HG03378 (cell line): ENCODE data around the gene RNASE11.
"Not testable (repeated sequence)": the region's sequence is repeated elsewhere in the genome, so short reads cannot be mapped to it uniquely, and the experiment has no call there.

Experiments
- ATAC-seq: cut with Tn5 transposase; IDR thresholded peaks from one replicate; pipeline ENCODE4 v1.9.1; 2021; ENCODE audit warnings: mild to moderate bottlenecking, moderate library complexity; ENCODE audit not compliant: unreplicated experiment

RNASE11 gene

GRCh38 chr14:20587489-20588154 lies at the start of gene RNASE11:
TSS of gene RNASE11 (minus strand) at chr14:20588001.
- ATAC-seq, result no peak

DNA sequence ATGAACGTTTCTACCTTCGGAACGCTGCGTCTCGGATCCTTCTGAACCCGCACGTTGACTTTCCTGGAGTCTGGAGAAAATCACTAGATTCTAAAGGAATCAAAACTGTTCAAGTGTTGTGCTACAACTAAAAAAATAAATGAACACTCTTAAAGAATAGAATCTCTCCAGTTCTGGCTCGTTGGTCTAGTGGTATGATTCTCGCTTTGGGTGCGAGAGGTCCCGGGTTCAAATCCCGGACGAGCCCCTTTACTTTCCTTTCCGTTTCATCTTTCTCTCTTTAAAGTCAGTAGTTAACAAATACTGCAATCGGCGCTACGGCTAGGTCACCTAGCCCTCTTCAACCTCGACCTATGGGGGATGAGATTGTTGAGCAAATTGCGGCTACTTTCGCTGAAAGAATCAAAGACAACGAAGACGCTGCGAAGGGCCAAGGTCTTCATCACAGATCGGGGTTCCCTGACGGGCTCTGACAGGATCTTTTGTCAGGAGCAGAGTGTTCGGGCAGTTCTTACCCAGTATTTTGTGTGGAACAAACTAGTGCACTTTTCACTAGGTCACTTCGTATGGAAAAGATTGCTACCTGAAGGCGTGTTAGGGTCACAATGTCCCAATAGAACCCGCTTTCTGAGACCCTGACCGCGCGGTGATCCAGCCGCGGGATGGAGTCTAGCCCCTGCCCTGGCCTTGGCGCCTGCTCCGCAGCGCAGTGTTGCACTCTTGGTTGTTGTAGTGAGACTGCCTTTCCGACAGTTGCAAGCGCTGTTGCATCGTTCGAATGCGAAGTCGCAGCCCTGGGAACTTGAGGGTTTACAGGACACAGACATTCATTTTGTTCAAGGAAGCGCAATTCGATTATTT lies 45.3 kb upstream of the RNASE11 start:
- peak; percentile 52 for ATAC-seq

DNA sequence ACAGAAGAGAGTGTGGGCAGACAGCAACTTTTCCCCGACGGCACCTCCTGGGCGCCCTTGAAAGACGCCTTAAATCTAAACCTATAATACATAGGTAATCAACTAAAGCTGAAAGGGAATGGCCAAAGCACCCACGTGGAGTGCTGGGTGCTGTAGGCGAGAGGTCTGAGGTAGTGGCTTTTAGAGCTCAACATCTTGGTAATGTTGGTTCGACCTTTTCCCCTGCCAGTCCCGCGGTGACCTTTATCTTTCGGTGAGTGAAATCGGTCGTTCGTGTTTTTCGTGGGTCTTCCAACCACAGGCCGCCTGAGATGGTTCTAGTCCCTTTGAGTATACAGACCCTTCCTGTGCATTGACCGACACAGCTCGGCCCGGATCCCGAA lies 44.6 kb upstream of the RNASE11 start:
- peak; percentile 3 for ATAC-seq

DNA sequence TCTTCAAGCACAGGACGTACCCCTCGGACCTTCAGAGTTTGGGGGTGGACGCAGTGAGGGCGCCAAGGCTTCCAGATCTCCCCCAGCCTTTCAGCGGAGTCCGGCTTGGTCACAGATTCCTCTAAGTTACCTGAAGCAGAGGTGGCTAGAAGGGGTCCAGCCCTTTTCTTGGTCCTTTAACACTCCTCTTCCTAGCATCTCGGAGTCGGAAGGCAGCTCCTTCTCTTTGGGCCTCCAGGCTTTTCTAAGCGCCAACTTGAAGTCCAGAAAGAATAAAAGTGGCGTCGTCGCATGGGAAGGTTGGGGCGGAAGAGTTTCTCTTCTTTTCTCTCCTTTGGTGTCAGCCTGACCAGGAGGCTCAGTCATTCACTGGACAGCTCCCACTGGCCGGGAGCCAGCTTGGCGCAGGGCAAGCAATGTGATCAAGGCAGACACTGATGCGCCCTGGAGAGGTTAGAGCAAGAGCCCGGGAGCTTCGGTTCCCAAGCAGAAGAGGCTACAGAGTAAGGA lies 44.1 kb upstream of the RNASE11 start:
- ATAC-seq, result no peak

- ATAC-seq, result no peak
These were observed 43.5 kb upstream of the RNASE11 start for GRCh38 chr14:20631023-20631879.

DNA sequence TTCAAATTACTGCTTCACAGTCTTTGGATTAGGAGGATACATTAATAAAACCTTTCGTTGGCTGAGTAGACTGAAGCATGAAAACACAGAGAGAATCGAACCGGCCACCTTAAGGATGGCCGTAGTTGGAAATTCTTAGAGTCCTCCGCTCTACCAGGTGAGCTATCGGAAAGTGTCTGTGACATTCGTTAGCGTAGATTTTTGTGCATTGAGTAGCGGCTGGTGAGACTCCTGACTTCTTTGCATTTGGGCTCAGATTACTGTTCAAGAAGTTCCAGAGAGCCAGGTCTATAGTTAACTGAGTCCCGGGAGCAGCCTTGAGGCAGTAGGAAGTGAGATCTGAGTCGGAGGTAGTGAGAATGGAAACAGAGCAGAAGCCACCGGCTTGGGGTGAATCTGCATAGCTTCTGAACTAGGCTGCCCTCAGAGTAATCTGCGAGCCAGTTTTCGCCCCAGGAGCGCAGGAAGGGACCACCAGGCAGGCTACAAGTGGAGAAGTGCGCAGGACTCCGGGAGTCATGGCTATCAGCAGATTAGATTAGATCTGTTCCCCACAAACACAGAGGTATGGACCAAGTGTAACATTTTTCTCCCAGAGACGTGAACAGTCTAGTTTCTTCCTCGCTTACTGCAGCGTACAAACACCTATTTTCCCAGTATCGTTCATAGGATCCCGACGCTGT lies 42.7 kb upstream of the RNASE11 start:
- peak; percentile 31 for ATAC-seq

- no peak for ATAC-seq
These were observed 40.5 kb upstream of the RNASE11 start for GRCh38 chr14:20628063-20628854.

DNA sequence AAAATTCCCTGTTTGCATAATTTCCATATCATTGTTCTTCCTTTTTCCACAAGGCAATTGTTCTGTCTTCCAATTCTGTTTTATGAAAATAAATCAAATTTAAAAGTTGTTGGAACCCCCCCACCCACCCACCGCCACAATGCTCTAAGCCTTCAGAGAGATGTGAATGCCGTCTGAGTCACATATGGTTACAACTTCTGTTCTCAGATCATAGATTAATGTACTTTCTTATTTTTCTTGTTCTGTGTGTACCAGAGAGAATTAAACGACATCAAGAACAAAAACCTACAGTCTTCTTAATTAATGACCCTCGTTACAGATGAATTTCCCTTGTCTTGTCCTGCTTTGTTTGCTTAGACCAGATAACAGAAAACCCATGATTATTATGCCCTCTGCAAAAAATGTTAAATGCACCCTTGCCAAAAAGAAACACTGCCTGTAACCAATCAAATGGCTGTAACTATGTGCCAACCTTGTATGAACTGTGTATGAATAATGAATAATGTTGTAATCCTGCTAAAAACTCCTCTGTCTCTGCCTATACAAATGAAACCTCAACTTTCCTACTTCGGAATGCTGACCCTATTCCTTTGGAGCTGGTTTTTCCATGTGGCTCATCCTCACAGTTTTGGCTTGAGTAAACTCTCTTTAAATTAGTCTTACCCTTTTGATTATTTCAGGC lies 39.7 kb upstream of the RNASE11 start:
- ATAC-seq, result no peak

GRCh38 chr14:20626274-20626673 lies 38.5 kb upstream of the RNASE11 start:
- no peak for ATAC-seq

- no peak for ATAC-seq
These were observed 36.8 kb upstream of the RNASE11 start for GRCh38 chr14:20624495-20625070.

DNA sequence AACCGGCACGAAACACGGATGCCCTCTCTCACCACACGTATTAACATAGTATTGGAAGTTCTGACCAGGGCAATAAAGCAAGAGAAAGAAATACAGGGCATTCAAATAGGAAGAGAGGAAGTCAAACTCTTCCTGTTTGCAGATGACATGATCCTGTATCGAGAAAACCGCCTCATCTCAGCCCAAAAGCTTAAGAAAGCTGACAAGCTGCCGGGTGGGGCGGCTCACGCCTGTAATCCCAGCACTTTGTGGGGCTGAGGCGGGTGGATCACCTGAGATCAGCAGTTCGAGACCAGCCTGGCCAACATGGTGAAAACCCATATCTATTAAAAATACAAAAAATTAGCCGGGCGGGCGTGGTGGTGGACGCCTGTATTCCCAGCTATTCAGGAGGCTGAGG lies 36.0 kb upstream of the RNASE11 start:
- no peak for ATAC-seq

DNA sequence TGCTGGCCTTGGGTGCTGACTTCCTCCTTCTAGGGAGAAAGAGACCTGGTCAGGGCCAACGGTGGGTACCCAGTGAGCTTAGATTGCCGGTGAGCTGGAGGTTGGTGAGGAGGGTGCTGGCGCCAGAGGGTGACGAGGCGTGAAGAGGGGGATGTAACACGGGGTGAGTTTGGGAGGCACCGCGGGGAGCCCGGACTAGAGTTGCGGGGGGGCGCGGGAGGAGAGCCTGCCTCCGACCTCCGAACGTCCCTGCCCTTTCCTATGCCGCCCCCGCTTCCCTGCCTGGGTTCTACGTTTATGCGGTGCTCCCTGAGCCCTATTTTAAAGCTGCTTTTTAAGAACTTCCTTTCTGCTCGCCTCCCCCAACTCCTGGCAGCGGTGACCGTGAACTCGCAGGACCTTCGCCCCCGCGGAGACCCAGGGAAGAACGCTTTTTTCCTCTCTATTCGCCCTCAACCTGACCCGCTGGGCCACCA lies 35.1 kb upstream of the RNASE11 start:
- ATAC-seq, result no peak

DNA sequence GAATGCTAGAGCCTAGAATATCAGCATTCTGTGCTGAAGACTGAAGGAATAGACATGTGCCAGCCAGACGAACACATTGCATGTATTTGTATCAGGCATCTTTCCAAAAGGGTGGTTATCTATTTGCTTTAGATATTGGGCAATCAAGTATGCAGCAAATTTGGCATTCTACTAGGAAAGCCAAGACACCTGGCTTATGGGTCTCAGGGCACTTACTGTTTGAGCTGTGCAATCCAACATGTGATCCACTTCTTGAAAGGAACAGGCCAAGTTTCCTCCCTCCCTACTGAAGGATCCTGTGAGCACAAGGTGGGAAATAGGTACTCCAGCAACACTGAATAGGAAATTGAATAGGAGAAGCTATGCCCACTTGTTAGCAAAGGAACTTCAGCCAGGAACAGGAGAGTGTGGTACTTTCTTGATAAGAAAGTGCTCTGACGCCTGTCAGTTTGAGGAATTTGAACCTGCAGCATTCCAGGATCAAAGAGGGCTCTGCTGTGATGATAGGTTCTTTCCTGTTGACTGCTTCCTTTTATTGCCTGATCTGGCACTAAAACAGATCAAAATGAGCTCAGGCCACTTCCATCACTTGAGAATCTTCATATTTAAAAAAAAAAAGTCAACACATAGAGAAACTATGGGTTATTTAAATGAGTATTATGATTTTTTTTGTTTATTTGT lies 33.1 kb upstream of the RNASE11 start:
- ATAC-seq, result no peak

DNA sequence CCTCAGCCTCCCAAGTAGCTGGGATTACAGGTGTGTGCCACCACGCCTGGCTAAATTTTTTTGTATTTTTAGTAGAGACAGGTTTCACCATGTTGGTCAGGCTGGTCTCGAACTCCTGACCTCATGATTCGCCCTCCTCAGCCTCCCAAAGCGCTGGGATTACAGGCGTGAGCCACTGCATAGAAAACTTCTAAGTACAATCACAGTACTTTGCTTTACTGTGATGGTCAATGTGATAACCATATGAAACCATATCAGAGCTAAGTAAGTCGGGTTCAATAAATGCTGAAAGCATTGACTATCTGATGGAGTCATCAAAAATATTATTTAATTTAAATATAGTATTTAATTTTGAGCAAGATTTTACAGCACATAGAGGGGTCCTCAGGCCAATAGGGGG lies 31.9 kb upstream of the RNASE11 start:
- ATAC-seq, result not testable (repeated sequence)

DNA sequence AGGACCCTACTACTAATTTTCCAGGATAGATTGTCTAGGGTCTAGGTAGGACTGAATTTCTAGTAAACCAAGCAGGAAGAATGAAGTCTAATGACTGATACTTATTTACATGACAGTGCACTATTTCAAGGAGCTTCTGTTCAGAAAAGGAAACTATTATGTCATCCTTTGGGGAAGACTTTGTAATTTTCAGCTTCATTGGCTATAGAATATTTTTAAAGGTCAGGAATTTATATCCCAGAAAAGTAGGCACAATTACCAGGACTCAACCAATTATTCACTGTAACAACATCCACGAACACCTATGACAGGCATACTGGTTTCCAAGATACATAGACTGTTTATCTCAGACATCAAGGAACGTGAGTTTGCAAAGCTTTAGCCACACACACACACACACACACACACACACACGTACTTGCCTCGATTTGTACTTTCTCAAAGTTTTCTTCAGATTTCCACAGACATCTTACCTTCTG lies 30.5 kb upstream of the RNASE11 start:
- no peak for ATAC-seq

DNA sequence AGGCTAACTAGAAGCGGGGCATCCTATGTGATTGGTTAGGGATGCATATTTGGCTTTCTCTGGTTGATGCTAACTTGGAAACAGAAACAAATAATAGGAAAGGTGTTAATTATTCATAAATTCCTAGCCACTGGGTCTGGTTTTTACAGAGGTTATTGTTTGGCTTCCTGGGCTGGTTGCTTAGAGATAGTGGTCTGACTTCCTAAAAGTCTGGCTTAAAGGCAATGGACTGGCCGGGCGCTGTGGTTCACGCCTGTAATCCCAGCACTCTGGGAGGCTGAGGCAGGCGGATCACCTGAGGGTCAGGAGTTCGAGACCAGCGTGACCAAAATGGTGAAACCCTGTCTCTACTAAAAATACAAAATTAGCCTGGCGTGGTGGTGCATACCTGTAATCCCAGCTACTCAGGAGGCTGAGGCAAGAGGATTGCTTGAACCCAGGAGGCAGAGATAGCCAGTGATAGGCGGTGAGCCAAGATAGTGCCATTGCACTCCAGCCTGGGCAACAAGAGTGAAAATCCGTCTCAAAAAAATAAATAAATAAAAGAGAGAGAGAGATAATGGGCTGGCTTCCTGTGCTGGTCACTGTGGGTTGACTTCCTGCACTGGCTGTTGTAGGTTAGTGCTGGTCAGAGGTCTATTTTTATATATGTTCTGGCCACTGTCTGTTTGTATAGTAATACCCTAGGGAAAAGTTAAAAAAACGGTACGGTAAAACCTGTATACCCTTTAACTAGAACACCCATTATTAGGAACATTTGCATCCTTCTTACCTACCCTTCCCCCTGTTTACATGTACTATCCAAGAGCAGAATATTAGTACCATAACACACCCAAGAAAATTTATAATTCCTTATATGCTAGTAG lies 29.6 kb upstream of the RNASE11 start:
- ATAC-seq, result peak; percentile 44

DNA sequence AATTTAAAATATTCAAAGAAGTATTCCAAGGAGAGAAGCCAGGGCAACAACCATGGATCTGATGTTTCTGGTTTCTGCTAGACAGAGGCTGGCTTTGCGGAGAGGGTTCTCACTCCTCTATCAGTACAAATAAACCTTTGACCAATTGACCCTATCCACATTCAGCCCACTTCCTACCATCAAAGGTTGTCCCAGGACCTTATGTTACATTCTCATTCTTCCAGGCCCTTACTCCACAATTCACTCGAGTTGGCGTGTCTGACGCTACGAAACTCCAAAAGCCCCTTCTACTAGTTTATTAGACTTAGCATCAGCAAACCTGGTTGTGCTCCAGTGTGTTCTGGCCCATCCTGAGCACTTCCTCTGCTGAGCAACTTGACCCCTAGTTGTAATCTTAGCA lies 28.2 kb upstream of the RNASE11 start:
- ATAC-seq, result no peak
